HG02870 (cell line): ENCODE data around the gene EEF2K.
A peak's percentile ranks its signal among the peaks of the same experiment; 100 is the strongest.
"Not testable (repeated sequence)": the region's sequence is repeated elsewhere in the genome, so short reads cannot be mapped to it uniquely, and the experiment has no call there.

Experiments used
- ATAC-seq: cut with Tn5 transposase; IDR thresholded peaks from one replicate; pipeline ENCODE4 v1.9.1; 2021; ENCODE audit warnings: mild to moderate bottlenecking, moderate library complexity; ENCODE audit not compliant: unreplicated experiment

EEF2K gene

GRCh38 chr16:22189473-22190080, 16.5 kb upstream of the EEF2K start:
- no peak for ATAC-seq

DNA sequence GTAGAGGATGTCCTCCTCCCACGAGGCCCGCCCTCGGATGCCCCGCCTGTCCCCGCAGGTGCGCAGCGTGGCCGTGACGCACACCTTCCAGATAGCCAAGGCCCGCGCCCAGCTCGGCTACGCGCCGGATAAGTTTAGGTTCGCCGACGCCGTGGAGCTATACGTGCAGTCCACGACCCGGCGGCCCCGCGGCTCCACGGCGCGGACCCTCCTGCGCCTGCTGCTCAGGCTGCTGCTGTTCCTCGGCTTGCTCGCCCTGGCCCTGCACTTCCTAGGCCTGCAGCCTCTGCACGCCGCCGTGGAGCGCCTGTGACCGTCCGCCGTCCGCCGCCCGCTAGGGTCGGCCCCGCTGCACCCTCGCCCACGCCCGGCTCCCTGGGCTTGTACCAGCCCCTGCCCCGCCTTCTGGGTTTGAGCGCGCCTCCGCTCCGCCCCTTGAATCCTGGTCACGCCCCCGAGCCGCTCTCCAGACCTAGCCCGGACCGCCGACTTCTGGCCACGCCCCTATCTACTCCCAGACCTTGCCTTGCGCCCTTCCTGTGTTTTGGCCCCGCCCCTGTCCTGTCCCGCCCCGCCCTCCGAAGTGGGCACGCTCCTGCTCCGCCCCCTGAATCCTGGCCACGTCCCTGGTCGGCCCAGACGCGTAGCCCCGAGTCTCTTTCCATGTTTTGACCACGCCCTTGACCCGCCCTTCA, 15.8 kb upstream of the EEF2K start:
- peak; percentile 55 for ATAC-seq

GRCh38 chr16:22190776-22191531, 15.1 kb upstream of the EEF2K start:
- peak; percentile 43 for ATAC-seq

GRCh38 chr16:22191532-22192260, 14.4 kb upstream of the EEF2K start:
- ATAC-seq: no peak

DNA sequence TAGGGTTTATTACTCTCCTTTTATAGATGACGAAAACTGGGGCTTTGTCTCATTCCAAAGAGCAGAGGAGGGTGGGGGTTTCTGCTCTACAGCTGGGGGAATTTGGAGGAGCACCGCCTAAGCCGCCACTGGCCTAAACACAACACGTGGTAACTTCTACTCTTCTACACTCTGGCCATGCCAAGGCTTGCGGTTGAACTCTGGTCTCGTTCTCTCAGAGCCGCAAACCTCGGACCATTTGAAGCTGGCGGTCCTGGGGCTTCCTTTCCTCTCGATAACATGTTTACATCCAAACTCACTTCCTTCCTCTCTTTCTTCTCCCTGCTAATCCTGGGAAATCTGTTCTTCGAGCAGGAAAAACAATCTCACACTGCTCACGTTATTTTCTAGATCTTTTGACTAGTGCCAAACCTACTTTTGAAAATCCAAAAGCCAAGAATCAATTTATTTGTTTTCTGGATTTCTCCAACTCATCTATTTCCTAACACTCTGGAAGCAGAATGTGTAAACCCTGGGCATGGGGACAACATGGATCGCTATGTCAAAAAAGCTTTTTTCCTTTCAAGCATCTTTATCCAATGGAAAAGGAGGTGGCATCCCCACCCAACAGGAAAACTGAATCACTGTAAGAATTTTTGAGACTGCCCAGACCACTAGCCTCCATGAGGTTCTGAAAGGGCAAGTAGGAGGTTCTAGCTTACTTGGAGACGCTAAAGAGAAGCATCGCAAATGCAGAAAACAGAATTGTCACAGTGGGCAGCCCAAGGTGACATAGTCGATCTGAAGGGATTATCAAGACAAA, 13.6 kb upstream of the EEF2K start:
- no peak for ATAC-seq

DNA sequence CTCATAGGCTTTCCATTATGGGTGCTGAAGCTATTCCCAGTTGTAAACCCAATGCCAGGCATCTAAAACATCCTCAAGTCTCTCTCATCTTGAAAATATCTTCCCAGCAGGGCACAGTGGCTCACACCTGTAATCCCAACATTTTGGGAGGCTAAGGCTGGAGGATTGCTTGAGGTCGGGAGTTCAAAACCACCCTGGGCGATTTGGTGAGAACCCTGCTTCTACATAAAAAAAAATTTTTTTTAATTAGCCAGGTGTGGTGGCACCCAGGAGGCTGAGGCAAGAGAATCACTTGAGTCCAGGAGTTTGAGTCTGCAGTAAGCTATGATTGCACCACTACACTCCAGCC, 13.0 kb upstream of the EEF2K start:
- ATAC-seq: no peak

DNA sequence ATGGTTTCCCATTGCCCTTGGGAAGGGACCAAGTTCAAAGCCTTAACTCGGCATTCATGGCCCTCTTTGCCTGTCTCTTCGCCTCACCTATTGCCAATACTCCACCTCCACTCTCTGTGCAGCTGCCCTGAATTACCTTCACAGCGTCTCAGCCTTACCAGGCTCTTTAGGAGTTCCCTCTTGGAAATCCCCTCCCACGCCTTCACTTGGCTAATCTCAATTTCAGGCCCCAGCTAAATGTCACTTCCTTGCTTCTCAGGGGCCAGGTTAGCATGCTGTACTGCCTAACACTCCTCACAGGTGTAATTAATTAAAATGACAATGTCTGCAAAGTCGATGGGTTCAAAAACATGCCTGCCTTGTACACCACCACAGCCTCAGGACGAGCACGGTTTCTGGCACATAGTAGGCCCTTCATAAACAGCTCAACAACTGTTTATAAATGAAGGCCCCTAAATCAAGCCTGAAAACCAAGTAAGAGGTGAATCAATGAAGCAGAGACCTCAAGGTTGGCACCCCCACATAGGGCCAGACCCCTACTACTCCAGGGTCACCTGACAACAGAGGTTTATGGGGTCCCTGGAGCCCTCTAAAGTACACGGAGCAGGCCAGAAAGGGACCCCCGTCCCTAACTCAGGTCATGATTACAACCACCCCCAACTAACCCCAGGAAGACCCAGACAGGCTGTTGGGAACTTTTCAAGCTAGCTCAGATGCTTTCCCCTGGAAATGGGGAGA, 11.2 kb upstream of the EEF2K start:
- ATAC-seq: no peak

DNA sequence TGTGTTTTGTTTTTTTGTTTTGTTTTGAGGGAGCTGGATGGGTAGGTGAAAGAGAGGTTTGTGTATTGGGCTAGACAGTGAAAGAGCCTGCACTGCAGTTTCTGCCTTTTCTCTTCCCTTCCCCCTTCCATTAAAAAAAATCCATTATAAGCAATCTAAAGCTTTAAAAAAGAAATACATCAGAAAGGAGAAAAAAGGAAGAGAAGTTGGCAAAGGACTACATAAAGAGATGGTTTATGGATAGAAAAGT, 10.7 kb upstream of the EEF2K start:
- ATAC-seq: no peak

GRCh38 chr16:22195695-22196558, 10.2 kb upstream of the EEF2K start:
- no peak for ATAC-seq

GRCh38 chr16:22196559-22197168, 9.4 kb upstream of the EEF2K start:
- ATAC-seq: not testable (repeated sequence)

DNA sequence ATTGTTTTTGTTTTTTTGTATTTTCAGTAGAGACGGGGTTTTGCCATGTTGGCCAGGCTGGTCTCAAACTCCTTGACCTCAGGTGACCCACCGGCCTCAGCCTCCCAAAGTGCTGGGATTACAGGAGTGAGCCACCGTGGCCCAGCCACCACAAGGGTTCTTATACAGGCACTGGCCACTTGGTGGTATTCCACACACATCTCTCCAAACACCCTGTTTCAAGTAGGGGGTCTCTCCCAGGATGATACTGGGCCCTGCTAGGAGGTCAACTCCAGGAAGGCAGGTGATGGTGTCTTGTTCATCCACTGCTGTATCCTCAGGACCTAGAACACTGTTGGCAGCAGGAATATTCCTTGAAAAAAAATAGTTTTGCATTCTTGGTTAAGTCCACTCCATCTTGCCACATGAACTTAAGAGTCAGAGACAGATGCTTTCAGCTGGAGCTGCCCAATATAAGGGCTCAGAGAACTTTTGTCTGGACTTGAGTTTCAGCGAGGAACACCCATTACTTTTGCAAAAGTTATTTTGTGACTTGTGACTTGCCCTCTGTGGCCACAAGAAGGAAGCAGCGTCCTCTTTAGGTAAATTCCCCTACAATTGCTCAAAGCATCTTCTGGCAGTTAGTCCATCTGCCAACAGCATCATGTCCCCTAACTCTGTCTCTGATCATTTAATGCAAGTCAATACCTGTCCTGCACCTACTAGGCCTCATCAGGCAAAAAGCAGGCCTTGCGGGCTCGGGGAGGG, 7.4 kb upstream of the EEF2K start:
- no peak for ATAC-seq

- ATAC-seq: no peak
These were observed 3.8 kb upstream of the EEF2K start for GRCh38 chr16:22202261-22202637.

GRCh38 chr16:22203091-22203490, 3.0 kb upstream of the EEF2K start:
- no peak for ATAC-seq

DNA sequence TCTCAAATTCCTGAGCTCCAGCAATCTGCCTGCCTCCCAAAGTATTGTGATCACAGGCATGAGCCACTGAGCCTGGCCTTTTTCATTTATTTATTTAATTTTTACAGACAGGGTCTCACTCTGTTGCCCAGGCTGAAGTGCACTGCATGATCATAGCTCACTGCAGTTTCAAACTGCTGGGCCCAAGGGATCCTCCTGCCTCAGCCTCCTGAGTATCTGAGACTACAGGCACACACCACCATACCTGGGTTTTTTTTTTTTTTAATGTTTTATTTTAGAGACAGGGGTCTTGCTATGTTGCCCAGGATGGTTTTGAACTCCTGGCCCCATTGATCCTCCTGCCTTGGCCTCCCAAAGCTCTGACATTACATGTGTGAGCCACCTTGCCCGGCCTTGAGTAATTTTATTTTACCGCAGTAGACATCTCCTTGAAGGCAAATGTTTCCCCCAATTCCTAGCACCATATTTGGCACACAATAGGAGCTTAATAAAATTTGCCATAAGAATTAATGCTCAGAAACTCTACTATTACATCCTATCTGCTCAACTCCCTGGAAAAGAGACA, 1.9 kb upstream of the EEF2K start:
- ATAC-seq: no peak

DNA sequence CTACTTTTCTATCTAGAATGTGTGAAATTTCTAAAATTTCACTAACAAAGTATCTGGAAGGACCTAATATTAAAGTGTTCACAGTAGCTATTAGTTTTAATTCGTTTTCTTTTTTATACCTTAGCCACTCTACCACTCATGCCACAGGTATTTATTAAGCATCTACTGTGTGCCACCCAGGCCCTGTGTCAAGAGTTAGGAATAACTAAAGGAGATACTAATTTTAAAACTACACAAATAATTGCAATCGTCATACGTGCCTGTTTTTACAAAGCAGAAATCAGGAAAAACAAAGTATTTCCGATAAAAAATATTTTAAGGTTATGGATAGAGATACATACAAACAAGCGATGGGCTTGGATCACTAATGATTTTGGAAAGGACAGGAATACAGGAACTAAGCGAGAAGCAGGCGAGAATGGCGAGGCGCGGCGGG, 483 bp upstream of the EEF2K start:
- ATAC-seq: no peak

- ATAC-seq: peak; percentile 41
These were observed 1.0 kb downstream of the EEF2K start for GRCh38 chr16:22206842-22207714.
